Measurements from ENCODE around the gene PLA2G4D.
A peak's percentile ranks its signal among the peaks of the same experiment; 100 is the strongest.

The PLA2G4D gene

GRCh38 chr15:42089942-42090341 lies 4.4 kb downstream of the PLA2G4D start:
- DNase-seq = no peak

- no peak for DNase-seq
Measured at GRCh38 chr15:42088801-42089640, 5.3 kb downstream of the PLA2G4D start.

GRCh38 chr15:42087926-42088800 lies 6.2 kb downstream of the PLA2G4D start:
- no peak for DNase-seq

GRCh38 chr15:42087460-42087859 lies 6.9 kb downstream of the PLA2G4D start:
- DNase-seq = no peak

GRCh38 chr15:42085721-42086120 lies 8.6 kb downstream of the PLA2G4D start:
- no peak for DNase-seq

GRCh38 chr15:42085236-42085605 lies 9.1 kb downstream of the PLA2G4D start:
- DNase-seq = no peak

- peak; percentile 33 for DNase-seq
Measured at GRCh38 chr15:42084465-42085235, 9.7 kb downstream of the PLA2G4D start.

- DNase-seq = no peak
Measured at GRCh38 chr15:42083916-42084315, 10.4 kb downstream of the PLA2G4D start.

- DNase-seq = no peak
Measured at GRCh38 chr15:42083605-42083908, 10.8 kb downstream of the PLA2G4D start.

- DNase-seq = no peak
Measured at GRCh38 chr15:42082823-42083604, 11.3 kb downstream of the PLA2G4D start.

- DNase-seq = no peak
Measured at GRCh38 chr15:42082141-42082540, 12.2 kb downstream of the PLA2G4D start.

GRCh38 chr15:42080919-42081830 lies 13.2 kb downstream of the PLA2G4D start:
- no peak for DNase-seq

GRCh38 chr15:42080186-42080918 lies 14.0 kb downstream of the PLA2G4D start:
- no peak for DNase-seq

- DNase-seq = no peak
Measured at GRCh38 chr15:42079401-42079908, 14.9 kb downstream of the PLA2G4D start.

GRCh38 chr15:42078903-42079302 lies 15.5 kb downstream of the PLA2G4D start:
- no peak for DNase-seq

GRCh38 chr15:42077689-42078088 lies 16.7 kb downstream of the PLA2G4D start:
- DNase-seq = no peak

- DNase-seq = no peak
Measured at GRCh38 chr15:42073418-42073817, 20.9 kb downstream of the PLA2G4D start.

GRCh38 chr15:42072141-42072685 lies 22.1 kb downstream of the PLA2G4D start:
- DNase-seq = no peak

- DNase-seq = no peak
Measured at GRCh38 chr15:42071717-42072116, 22.6 kb downstream of the PLA2G4D start.

GRCh38 chr15:42070976-42071350 lies 23.4 kb downstream of the PLA2G4D start:
- no peak for DNase-seq

Measured in fibroblast of skin of right quadriceps (primary cell).